WERI-Rb-1 (cell line): ENCODE measurements around the gene PFDN4.

Experiments used
- DNase-seq: peaks from one replicate; pipeline ENCODE4 v3.0.0-alpha.2; 2020
- H3K27ac ChIP-seq: fragments of 250-450 bp; sonication (Bioruptor Pico); 2 replicates; pipeline ENCODE4 v1.5.1; 2020; ENCODE audit warnings: mild to moderate bottlenecking, moderate library complexity
- H3K27me3 ChIP-seq: fragments of 250-450 bp; sonication (Bioruptor Pico); 2 replicates; pipeline ENCODE4 v1.5.1; 2021; ENCODE audit warnings: mild to moderate bottlenecking, low read depth, moderate library complexity; ENCODE audit not compliant: insufficient read depth, severe bottlenecking
- H3K36me3 ChIP-seq: fragments of 250-450 bp; sonication (Bioruptor Pico); 2 replicates; pipeline ENCODE4 v1.5.1; 2020; ENCODE audit warnings: mild to moderate bottlenecking, moderate library complexity
- H3K4me3 ChIP-seq: 2 replicates; pipeline ENCODE4 v1.5.1; 2011; ENCODE audit warnings: low read depth, mild to moderate bottlenecking, control low read depth, low read length
- H3K9me3 ChIP-seq: fragments of 250-450 bp; sonication (Bioruptor Pico); 2 replicates; pipeline ENCODE4 v1.5.1; 2021; ENCODE audit warnings: mild to moderate bottlenecking, moderate library complexity; ENCODE audit not compliant: severe bottlenecking
- TF ChIP-seq, protein P1 (sequence below): IDR thresholded peaks from 2 replicates; pipeline ENCODE4 v1.5.1; 2011; ENCODE audit warnings: low read depth, mild to moderate bottlenecking, control low read depth, inconsistent platforms, low read length

PFDN4 gene

DNA sequence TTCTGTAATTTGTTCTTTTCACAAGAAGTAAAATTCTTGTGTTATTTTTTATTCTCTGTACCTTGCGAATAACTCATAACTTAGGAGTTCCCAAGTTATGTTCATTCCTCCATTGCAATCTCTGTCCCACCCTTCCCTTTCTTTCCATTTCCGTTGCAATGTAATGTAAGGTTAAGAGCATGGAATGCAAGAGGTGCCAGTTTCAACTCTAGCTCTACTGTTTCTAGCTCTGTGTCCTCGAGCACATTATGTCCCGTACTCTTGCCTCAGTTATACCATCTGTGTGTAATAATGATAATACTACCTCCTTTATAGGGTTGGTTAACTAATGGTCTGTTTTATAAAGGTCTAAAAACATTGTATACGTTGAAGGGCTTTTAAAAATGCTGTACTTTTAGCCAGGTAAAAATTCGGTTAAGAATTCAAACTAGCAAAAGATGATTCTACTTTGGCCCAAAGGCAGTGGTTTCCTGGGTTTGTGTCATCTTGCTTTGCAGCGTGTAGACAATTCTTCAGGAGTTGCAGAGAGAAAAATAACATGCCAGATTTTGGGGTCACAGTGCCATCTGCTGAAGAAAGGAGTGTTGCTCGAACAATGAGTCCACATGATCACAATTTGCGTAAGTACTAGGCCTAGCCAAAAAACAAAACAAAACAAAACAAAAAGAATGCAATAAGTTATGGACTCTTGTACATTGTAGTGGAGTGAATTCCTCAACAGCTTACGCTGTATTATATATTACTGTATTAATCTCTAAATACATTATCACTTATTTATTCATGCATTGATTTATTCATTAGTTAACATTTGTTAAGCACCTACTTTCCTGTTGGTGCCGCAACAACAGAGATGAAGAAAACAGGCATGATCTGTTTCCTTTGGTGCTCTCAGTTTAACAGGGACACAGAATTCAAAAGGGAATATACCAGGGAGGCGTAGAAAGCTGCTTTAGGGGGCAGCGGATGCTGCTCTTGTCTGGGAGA lies 10.0 kb upstream of the PFDN4 start:
- TF ChIP-seq, protein P1, sequence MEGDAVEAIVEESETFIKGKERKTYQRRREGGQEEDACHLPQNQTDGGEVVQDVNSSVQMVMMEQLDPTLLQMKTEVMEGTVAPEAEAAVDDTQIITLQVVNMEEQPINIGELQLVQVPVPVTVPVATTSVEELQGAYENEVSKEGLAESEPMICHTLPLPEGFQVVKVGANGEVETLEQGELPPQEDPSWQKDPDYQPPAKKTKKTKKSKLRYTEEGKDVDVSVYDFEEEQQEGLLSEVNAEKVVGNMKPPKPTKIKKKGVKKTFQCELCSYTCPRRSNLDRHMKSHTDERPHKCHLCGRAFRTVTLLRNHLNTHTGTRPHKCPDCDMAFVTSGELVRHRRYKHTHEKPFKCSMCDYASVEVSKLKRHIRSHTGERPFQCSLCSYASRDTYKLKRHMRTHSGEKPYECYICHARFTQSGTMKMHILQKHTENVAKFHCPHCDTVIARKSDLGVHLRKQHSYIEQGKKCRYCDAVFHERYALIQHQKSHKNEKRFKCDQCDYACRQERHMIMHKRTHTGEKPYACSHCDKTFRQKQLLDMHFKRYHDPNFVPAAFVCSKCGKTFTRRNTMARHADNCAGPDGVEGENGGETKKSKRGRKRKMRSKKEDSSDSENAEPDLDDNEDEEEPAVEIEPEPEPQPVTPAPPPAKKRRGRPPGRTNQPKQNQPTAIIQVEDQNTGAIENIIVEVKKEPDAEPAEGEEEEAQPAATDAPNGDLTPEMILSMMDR = no peak
- H3K36me3 ChIP-seq = no peaks in the 10 kb centered on the region
- DNase-seq = no peak
- H3K27ac ChIP-seq = no peak overlapping the region
- H3K4me3 ChIP-seq = no peak overlapping the region
- no peaks in the 10 kb centered on the region for H3K9me3 ChIP-seq
- peaks cover 78% of the 10 kb centered on the region for H3K27me3 ChIP-seq

DNA sequence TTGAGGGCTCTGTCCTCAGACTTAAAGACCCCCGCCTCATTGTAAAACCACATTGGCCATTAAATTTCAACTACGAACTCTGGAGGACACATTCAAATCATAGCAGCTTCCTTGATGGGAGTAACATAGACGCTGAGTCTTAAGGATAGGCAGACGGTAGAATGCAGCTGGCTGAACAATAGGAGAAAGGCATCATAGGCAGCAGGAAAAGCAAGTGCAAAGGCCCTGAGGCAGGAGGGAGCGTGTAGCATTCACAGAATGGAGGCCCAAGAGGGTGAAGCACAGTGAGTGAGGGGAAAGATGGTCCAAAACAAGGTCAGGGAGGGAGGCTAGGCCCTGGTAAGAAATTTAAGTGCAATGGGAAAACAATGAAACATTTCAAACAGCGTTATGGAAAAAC lies 8.6 kb upstream of the PFDN4 start:
- H3K27ac ChIP-seq = no peak overlapping the region
- TF ChIP-seq, protein P1 = no peak
- no peak for DNase-seq
- H3K4me3 ChIP-seq = no peak overlapping the region
- no peaks in the 10 kb centered on the region for H3K9me3 ChIP-seq
- no peaks in the 10 kb centered on the region for H3K36me3 ChIP-seq
- H3K27me3 ChIP-seq = peaks cover 77% of the 10 kb centered on the region

DNA sequence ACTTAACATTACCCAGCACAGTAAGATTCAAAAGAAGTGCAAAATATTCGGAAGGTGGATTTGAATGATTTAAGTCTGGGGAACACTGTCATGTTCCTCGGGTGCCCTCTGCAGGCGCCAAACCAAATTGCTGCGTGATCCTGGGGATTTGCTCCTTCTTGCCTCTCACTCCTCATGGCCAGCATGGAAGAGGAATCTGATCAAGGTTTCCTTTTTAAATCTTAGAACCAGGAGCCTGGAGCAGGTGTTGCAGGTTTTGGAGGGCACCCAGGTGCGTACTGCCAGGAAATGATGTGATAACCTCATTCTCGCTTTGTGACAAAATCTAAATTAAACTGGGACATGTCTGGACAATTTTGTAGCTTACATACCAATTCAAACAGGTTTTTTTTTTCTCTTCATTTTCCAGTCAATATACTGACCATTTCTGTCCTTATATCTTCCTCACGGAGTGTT lies 8.1 kb upstream of the PFDN4 start:
- Histone ChIP-seq H3K27ac (no peak overlapping the region), H3K4me3 (no peak overlapping the region), H3K36me3 (no peaks in the 10 kb centered on the region), H3K27me3 (peaks cover 78% of the 10 kb centered on the region), H3K9me3 (no peaks in the 10 kb centered on the region)
- peak; percentile 61 for DNase-seq
- TF ChIP-seq, protein P1 = peak; percentile 83

DNA sequence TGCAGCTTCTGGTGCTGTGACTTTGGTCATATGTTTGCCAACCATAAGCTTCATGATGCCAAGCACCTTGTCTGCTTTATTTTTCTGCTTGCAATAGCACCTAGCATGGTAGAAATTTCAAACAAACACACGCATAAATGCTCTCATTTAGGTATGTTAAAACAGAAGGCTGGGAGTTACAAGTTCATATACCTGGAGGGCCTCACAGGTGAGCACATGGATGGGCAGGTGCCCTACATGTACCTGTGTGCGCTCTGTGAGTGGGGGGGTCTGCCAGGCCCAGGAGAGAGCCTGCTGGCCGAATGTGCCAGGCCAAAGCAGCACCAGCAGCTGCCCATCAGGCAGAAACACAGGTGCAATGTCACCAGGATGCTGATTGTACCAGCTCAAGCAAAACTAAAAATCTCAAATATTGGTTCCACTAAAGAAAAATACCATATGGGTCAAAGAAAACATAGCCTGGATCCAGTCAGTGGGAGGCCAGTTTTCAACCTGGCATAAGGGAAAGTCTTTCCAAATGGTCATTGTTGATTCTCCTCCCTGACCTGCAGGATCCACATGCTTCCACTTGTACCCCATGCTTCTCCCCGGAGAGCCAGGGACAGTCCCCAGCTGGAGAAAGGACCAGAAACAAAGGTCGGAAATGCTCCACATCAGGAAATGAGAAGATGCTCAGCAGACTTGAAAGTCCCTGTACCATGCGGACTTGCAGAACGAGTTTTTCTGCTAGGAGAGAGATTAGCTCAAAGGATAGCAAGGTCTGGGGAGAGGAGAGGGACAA lies 7.2 kb upstream of the PFDN4 start:
- TF ChIP-seq, protein P1 = no peak
- no peak overlapping the region for H3K4me3 ChIP-seq
- DNase-seq = no peak

DNA sequence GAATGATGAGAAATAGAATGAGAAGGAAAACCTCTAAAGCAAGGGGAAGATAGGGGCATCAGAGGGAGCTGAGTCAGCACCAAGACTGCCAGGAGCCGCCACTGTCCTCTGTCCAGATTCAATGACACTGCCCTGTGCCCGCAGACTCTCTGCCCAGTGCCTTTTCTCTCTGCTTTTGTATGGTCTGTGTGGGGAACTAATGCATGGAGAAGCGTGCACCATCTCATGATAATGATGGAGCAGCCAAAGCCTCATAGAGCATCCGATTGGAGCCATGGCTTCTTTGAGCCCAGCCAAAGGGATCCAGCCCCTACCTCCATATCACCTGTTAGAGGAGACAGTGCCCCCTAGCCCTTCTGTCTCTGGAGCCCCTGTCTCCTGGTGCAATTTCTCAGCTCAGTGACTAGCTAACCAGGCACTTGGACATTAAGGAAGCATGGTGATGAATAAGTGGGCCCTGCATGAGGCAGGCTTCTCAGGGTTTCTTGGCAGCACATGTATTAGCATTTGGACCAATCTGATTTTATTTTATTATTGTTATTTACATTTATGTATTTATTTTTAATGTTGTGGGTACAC lies 6.5 kb upstream of the PFDN4 start:
- no peaks in the 10 kb centered on the region for H3K36me3 ChIP-seq
- DNase-seq = no peak
- H3K9me3 ChIP-seq = no peaks in the 10 kb centered on the region
- peaks cover 79% of the 10 kb centered on the region for H3K27me3 ChIP-seq
- no peak overlapping the region for H3K4me3 ChIP-seq
- H3K27ac ChIP-seq = no peak overlapping the region
- TF ChIP-seq, protein P1 = no peak

More for the DNA sequence above, 7.2 kb upstream of the PFDN4 start:
- no peaks in the 10 kb centered on the region for H3K9me3 ChIP-seq
- no peaks in the 10 kb centered on the region for H3K36me3 ChIP-seq
- H3K27ac ChIP-seq = no peak overlapping the region
- H3K27me3 ChIP-seq = peaks cover 79% of the 10 kb centered on the region
